Stromal cell of bone marrow (primary cell): ENCODE results near the gene PFN3.
"Not testable (repeated sequence)": the region's sequence is repeated elsewhere in the genome, so short reads cannot be mapped to it uniquely, and the experiment has no call there.

Experiments used
- DNase-seq: peaks from one replicate; pipeline ENCODE4 v3.0.0-alpha.2; 2012; ENCODE audit warnings: low read depth

The PFN3 gene

GRCh38 chr5:177372034-177372896 lies 28.2 kb downstream of the PFN3 start:
- DNase-seq = no peak

GRCh38 chr5:177371120-177372033 lies 29.1 kb downstream of the PFN3 start:
- no peak for DNase-seq

DNA sequence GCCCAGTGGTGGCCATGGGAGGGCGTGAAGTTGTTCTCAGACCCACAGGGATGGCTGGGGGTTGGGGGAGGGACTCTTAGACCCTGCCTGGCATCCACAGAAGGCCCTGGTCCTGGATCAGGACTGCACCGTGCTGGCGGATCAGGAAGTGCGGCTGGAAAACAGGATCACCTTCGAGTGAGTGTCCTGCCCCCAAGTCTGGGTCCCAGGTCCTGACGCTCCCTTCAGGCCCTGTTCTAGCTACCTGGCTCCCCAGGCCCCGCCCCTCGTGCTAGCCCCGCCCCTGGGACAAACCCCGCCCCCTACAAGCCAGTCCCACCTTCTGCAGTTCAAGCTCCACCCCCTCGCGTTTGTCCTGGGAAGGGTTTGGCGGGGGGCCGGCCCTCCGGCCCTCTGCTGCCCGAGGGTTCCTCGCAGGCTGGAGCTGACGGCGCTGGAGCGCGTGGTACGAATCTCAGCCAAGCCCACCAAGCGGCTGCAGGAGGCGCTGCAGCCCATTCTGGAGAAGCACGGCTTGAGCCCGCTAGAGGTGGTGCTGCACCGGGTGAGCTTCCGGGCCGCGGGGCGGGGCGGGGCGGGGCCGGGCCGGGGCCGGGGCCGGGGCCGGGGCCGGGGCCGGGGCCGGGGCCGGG lies 29.9 kb downstream of the PFN3 start:
- peak; percentile 73 for DNase-seq

- no peak for DNase-seq
These were observed 30.6 kb downstream of the PFN3 start for GRCh38 chr5:177369645-177370440.

GRCh38 chr5:177368869-177369644 lies 31.4 kb downstream of the PFN3 start:
- no peak for DNase-seq

- no peak for DNase-seq
These were observed 32.2 kb downstream of the PFN3 start for GRCh38 chr5:177367981-177368868.

DNA sequence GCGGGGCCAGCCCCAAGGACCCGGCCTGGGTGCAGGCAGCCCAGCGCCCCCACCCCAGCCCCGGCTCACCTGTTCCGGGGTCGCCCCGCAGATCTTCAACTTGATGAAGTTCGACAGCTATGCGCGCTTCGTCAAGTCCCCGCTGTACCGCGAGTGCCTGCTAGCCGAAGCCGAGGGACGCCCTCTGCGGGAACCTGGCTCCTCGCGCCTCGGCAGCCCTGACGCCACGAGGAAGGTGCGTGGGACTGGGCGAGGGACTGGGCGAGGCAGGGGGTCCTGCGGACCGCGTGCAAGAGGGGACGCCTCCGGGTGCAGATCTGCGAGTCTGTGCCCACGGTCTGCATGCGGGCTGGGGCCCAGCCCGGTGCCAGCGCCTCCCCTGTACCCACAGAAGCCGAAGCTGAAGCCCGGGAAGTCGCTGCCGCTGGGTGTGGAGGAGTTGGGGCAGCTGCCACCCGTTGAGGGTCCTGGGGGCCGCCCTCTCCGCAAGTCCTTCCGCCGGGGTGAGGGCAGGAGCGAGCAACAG lies 33.1 kb downstream of the PFN3 start:
- DNase-seq = no peak

- no peak for DNase-seq
These were observed 33.7 kb downstream of the PFN3 start for GRCh38 chr5:177366528-177367322.

GRCh38 chr5:177365845-177366527 lies 34.5 kb downstream of the PFN3 start:
- no peak for DNase-seq

DNA sequence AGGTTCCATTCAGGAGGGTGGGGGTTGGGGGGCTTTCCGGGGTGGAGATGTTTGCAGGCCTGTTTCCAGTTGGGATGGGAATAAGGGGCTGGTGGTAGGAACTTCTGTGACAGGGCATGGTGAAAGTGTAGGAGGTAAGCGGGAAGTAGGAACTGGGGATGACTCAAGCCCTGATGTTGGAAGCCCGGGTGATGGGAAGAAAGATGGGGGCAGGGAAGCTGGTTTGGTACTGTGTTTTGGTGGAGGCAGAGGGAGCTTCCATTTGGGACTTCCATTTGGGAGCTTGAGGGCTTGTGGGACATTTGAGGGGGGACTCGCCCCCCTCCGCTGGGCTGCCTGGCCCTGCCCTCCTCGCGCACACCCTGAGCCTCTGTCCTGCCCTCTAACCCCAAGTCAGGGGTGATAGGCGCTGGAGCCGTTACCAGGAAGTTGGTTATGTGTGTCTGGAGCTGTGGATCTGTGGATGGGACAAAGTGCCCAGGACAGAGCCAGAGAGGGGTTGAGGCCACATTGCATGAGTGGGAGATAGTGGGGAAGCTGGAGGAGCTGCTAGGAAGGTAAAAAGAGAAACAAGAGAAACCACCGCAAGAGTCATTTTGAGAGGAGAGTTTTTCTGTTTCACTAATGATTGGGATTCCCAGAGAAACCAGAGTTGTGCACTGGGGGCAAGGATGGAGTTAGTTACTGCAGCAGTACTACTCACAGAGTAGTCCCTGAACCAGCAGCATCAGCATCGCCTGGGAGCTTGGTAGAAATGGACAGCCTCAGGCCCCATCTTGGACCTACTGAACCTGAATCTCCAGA lies 36.1 kb downstream of the PFN3 start:
- no peak for DNase-seq

- DNase-seq = no peak
These were observed 36.9 kb downstream of the PFN3 start for GRCh38 chr5:177363565-177363964.

GRCh38 chr5:177362610-177363507 lies 37.6 kb downstream of the PFN3 start:
- no peak for DNase-seq

DNA sequence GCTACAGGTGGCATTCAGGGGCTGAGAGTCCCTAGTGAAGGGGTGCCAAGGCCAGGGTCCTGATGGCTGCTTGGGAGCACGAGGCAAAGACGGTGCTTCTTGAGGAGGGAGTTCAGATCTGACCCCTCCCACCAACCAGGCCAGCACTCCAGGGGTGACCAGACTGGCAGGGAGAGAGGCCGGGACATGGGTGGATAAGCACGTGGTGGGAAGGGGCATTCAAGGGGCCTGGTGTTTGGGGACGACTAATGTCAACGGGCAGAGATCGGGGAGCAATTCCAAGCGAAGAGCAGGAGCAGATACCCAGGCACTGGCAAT lies 38.2 kb downstream of the PFN3 start:
- no peak for DNase-seq

GRCh38 chr5:177361418-177362291 lies 38.8 kb downstream of the PFN3 start:
- no peak for DNase-seq

DNA sequence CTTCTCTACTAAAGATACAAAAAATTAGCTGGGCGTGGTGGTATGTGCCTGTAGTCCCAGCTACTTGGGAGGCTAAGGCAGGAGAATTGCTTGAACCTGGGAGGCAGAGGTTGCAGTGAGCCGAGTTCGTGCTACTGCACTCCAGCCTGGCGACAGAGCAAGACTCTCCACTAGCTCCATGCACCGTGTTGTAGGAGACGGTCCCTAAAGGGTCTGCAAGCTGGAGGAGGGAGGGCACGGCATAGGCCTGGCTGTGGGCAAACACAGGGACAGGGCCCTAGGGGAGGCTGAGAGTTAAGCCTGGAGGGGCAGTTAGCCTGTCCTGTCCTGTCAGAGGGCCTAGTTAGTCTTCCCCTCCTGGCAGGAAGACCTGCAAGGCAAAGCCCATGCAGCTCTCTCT lies 39.7 kb downstream of the PFN3 start:
- DNase-seq = not testable (repeated sequence)
